GM19023 (cell line): ENCODE data around the gene TMED5.
"Not testable (repeated sequence)": the region's sequence is repeated elsewhere in the genome, so short reads cannot be mapped to it uniquely, and the experiment has no call there.

Experiments
- ATAC-seq: cut with Tn5 transposase; IDR thresholded peaks from one replicate; pipeline ENCODE4 v1.9.1; 2021; ENCODE audit warnings: mild to moderate bottlenecking, moderate library complexity; ENCODE audit not compliant: unreplicated experiment

Gene TMED5

DNA sequence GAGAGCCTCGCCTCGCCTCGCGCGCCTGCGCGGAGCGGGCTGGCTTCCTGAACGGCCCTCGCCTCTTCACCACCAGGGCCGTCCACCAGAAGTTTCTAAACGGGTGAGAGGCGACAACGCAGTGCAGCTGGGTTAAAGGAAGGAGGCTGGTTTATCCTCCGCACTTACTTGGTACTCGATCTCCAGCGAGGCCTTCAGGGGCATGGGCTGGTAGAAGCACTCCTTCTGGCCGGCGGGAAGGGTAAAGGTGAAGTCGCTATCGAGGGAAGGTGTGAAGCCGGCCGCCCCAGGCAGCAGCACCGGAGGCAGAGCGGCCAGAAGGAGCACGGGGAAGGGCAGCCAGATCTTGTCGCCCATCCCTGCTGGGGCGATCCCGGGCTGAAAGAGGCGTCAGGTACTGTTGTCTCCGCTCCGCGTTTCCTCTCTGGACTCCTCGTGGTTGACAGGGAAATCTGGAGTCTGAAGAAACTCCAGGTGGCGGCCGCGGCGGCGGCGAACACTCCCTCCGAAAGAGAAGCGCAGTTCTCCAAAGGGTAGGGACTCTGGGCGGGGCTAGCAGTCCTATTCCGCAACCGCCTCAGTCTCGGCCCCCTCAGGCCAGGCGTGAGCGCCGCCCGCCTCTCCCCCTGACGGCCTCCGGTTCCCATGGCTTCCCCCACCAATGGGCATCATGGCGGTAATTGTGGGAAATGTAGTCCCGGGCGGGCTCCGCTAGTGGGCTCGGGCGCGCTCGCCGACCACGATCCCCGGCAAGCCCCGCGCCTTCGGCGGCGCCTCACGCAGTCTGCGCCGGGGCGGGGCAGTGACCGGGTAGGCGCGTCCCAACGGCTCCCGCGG is at the start of gene TMED5:
TMED5 (minus strand) TSS at position 528 of the 837 bp plus-strand sequence; CDS start at position 357, 171 bp downstream.
- peak; percentile 87 for ATAC-seq

- ATAC-seq: no peak
Measured at GRCh38 chr1:93223023-93223675, 42.9 kb upstream of the TMED5 start.

GRCh38 chr1:93221913-93222312 is 41.7 kb upstream of the TMED5 start:
- no peak for ATAC-seq

GRCh38 chr1:93220716-93221115 is 40.5 kb upstream of the TMED5 start:
- not testable (repeated sequence) for ATAC-seq

- peak; percentile 58 for ATAC-seq
Measured at GRCh38 chr1:93219443-93219842, 39.2 kb upstream of the TMED5 start.

DNA sequence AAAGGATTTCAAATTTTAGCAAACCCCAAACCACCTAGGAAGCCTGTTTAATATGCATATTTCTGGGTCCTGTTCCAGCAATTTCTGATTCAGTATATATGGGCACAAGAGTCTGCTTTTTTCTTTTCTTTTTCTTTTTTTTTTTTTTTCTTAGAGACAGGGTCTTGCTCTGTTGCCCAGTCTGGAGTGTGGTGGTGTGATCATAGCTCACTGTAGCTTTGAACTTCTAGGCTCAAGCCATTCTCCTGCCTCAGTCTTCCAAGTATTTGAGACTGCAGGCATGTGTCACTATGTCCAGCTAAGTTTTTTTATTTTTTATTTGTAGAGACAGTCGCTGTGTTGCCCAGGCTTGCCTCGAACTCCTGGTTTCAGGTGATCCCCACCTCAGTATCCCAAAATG is 35.1 kb upstream of the TMED5 start:
- no peak for ATAC-seq

DNA sequence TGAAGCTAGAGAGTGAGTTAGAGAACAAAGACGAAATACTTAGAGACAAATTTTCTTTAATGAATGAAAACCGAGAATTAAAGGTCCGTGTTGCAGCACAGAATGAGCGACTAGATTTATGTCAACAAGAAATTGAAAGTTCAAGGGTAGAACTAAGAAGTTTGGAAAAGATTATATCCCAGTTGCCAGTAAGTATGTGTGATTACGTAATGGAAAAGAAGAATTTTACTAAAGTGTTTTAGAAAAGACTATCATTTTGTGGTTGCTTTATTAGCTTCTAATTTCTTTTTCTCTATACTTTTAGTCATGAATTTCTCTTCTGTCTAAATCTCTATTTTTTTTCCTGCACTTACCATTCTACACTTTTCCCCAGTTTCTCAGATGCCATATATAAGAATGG is 27.0 kb upstream of the TMED5 start:
- ATAC-seq: no peak

- no peak for ATAC-seq
Measured at GRCh38 chr1:93206567-93206954, 26.3 kb upstream of the TMED5 start.

DNA sequence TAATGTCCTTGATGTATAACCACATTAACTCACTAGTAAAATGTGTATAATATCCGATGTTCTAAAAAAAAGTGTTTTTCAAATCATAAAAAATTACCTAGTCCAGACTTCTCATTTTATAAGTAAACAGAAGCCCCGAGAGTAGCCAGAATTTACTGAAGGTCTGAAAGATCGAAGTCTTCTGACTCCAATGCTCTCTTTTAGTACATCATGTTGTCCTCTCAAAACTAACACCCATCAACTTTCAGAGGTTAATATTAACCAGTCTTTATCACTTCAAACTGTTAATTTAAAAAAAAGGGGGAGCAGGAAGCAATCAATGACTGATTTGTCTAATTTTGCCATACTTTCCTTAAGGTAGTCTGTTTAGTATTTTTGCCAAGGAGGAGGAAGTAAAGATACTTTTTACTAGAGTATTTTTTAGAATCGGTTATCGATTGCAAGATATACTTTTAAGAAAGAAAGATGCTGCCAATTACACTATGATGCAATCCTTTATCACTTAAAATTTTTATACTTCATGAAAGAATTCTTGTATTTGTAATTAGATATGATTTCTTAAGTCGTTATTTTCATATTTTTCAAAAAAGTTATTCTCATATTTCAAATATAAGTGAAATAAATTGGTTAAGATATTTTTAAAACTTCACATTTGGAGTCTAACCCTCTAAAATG is 25.8 kb upstream of the TMED5 start:
- ATAC-seq: no peak

DNA sequence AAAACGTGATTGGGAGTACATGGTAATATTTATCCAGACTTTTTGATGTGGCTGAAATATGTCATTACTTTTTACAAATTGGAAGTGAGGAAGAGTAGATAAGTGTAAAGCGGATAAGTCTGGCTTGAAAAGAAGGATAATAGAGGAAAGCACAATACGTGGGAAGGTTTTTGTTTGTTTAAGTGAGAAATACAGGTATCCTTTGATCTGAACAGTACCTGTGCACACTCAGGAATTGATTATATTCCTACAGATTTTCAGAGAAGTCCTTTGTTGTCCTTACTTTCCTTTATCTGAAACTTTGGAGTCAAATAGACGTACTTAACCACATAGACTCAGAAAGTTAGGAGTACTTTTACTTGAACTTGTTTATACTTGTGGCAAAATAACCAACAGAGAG is 20.5 kb upstream of the TMED5 start:
- ATAC-seq: no peak

- ATAC-seq: no peak
Measured at GRCh38 chr1:93200086-93200620, 19.9 kb upstream of the TMED5 start.

DNA sequence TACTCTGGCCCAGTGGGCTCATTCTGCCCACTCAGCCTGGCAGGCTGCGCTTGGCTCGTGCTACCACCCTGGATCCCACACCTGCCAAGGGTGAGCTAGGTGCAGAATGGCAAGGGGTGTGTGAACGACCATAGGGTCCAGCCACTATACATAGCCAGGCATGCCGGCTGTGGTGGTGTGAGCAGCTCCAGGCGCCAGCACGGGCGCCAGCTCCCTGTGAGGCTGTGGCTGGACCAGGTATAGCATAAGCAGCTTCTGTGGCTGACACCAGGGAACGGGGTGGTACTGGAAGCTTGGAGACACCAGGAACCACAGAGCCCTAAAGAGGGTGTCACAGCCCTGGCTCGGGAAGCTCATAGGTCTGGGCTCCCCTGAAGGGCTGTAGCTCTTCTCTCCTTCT is 18.9 kb upstream of the TMED5 start:
- ATAC-seq: no peak

- no peak for ATAC-seq
Measured at GRCh38 chr1:93196591-93196990, 16.4 kb upstream of the TMED5 start.

DNA sequence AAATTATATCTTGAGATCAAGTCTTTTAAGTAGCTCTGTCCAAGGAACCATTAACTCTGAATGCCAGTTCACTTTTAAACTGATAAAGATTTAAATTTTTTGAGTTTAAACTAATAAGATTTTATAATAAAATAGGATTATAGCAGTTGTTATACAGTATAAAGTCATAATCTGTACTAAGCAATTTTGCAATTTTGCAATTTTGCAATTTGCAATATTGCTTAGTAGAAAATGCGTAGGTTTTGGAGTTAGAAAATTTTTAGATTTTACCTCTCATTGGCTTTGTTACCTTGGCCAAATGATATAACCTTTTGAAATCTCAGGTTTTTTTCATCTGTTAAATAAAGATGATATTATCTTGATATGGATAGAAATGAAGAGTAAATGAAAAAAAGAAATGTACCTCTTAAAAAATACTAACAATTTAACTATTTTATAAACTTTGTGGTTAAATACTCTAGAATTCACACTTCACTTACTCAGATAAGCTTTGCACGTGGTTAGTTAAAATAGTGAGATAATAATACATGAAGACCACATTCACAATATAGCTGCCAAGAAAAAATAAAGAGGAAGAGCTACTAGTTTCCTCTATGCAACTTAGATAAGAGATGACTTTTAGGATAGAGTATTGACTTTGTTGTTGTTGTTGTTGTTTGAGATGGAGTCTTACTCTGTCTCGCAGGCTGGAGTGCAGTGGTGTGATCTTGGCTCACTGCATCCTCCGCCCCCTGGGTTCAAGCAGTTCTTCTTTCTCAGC is 14.2 kb upstream of the TMED5 start:
- ATAC-seq: no peak

DNA sequence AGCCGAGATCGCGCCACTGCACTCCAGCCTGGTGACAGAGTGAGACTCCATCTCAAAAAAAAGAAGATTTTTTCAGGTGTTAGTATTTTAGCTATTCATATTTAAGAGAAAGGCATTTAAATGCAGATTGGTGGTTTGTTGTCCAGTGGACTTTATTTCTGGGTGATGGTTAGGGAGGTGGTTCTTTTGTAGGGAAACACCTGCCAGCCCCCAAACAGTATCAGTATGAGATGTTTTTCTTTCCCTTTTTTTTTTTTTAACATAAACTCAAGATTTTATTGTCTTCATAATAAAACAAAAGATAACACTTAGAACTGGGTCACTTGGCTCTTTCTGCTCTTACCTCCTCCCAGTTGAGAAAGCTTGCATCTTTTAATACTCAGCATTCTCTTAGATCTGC is 10.2 kb upstream of the TMED5 start:
- ATAC-seq: no peak

GRCh38 chr1:93186667-93187066 is 6.5 kb upstream of the TMED5 start:
- ATAC-seq: no peak

DNA sequence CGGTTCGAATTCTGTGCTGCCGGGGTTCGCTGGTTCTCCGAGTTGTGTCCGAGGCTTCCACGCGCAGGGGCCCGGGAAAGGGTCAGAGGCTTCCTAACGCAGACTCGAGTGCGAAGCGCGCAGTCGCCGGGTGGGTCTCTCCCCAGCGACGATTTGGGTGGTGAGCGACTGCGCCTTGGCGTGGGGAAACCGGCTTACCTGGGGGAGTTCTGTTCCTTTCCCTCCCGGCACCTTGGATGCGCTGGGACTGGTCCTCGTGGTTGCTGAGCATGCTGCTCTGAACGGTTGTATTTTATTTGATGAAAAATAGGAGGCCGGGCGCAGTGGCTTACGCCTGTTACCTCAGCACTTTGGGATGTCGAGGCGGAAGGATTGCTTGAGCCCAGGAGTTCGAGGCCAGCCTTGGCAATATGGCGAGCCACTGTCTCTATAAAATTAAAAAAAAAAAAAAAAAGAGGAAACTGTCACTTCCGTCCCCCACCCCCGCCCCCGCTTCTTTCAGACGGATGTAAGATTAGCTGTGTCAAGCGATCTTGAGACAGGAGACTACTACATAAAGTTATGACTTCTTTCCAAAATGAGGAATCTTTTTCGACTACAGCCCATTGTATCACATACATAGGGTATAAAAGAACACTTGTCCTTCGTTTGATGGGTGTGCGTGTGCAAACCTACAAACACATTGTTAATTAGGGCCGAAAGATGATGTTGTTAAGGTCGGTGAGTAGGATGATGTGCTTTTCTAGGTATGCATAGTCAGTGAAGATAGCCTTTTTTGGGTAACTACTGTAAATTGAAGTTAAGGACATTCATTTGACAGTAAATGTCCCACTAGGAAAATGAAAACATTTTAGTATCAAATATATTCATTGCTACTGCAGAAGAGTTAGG is 755 bp upstream of the TMED5 start, which contains the start of gene CCDC18:
CCDC18 (plus strand) TSS at position 2 of the 891 bp plus-strand sequence. CDS start 2,638 bp downstream, outside the sequence.
- ATAC-seq: peak; percentile 19

- no peak for ATAC-seq
Measured at GRCh38 chr1:93178418-93178817, 1.8 kb downstream of the TMED5 start.

DNA sequence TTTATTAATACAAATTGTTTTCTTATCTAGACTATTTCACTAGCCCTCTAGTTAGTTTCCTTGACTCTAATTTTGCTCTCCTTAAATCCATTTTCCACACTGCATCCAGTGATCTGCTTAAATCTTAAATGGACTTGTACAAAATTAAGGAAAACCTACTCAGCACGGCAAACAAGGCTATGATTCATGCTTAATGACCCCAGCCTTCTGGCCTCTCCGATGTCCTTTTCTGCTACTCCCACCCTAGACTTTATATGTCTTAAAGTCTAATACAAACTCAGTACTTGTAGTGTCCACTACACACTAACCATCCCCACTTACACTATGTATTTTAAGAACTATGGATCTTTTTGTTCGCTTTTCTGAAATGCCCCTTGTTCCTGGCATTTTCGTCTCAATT is 2.2 kb downstream of the TMED5 start:
- no peak for ATAC-seq

DNA sequence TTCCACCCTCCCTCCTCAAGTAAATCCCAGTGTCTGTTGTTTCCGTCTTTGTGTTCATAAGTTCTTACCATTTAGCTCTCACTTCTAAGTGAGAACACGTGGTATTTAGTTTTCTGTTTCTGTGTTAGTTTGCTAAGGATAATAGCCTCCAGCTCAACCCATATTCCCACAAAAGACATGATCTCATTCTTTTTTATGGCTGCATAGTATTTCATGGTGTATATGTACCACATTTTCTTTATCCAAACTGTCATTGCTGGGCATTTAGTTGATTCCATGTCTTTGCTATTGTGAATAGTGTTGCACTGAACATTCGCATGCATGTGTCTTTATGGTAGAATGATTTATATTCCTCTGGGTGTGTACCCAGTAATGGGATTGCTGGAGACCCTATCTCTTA is 5.6 kb downstream of the TMED5 start:
- ATAC-seq: not testable (repeated sequence)
